Measurements from ENCODE around the gene RIMBP2.
"Not testable (repeated sequence)": the region's sequence is repeated elsewhere in the genome, so short reads cannot be mapped to it uniquely, and the experiment has no call there.

RIMBP2 gene

GRCh38 chr12:130739571-130739970, 23.5 kb upstream of the RIMBP2 start:
- DNase-seq (ENCODE audit: low read depth), result no peak

- DNase-seq (ENCODE audit: low read depth), result not testable (repeated sequence)
Measured at GRCh38 chr12:130738403-130738802, 22.3 kb upstream of the RIMBP2 start.

- DNase-seq (ENCODE audit: low read depth), result no peak
Measured at GRCh38 chr12:130737731-130738130, 21.6 kb upstream of the RIMBP2 start.

- no peak for DNase-seq (ENCODE audit: low read depth)
Measured at GRCh38 chr12:130729344-130729743, 13.2 kb upstream of the RIMBP2 start.

GRCh38 chr12:130728158-130729058, 12.3 kb upstream of the RIMBP2 start:
- no peak for DNase-seq (ENCODE audit: low read depth)

GRCh38 chr12:130719263-130719859, 3.3 kb upstream of the RIMBP2 start:
- no peak for DNase-seq (ENCODE audit: low read depth)

- DNase-seq (ENCODE audit: low read depth), result no peak
Measured at GRCh38 chr12:130717752-130718151, 1.7 kb upstream of the RIMBP2 start.

- no peak for DNase-seq (ENCODE audit: low read depth)
Measured at GRCh38 chr12:130716969-130717366, 869 bp upstream of the RIMBP2 start.

- DNase-seq (ENCODE audit: low read depth), result no peak
Measured at GRCh38 chr12:130715150-130715997, 725 bp downstream of the RIMBP2 start.

GRCh38 chr12:130714591-130715149, 1.4 kb downstream of the RIMBP2 start:
- no peak for DNase-seq (ENCODE audit: low read depth)

- DNase-seq (ENCODE audit: low read depth), result no peak
Measured at GRCh38 chr12:130714091-130714590, 2.0 kb downstream of the RIMBP2 start.

GRCh38 chr12:130713581-130713991, 2.5 kb downstream of the RIMBP2 start:
- DNase-seq (ENCODE audit: low read depth), result no peak

GRCh38 chr12:130712346-130713065, 3.6 kb downstream of the RIMBP2 start:
- no peak for DNase-seq (ENCODE audit: low read depth)

GRCh38 chr12:130711756-130712155, 4.3 kb downstream of the RIMBP2 start:
- no peak for DNase-seq (ENCODE audit: low read depth)

GRCh38 chr12:130710733-130711080, 5.4 kb downstream of the RIMBP2 start:
- DNase-seq (ENCODE audit: low read depth), result no peak

GRCh38 chr12:130709971-130710732, 5.9 kb downstream of the RIMBP2 start:
- no peak for DNase-seq (ENCODE audit: low read depth)

GRCh38 chr12:130709151-130709970, 6.7 kb downstream of the RIMBP2 start:
- DNase-seq (ENCODE audit: low read depth), result no peak

GRCh38 chr12:130708648-130709047, 7.5 kb downstream of the RIMBP2 start:
- DNase-seq (ENCODE audit: low read depth), result no peak

GRCh38 chr12:130707571-130707891, 8.6 kb downstream of the RIMBP2 start:
- DNase-seq (ENCODE audit: low read depth), result no peak
